H1 (cell line): Measurements from ENCODE around the gene RNGTT. TPM values are rescaled to one million over a fixed set of nuclear protein-coding genes. Genes with fewer than 3 reads are reported as not detected.

ENCODE experiments used
- CTCF ChIA-PET: fragments of 300-600 bp; sonication (Branson Sonifier 250); formaldehyde crosslinking; loops from one replicate; lab custom pipeline; 2021; ENCODE audit not compliant: partially characterized antibody; lab: Charles Lee
- POLR2A ChIA-PET: fragments of 300-600 bp; sonication (Branson Sonifier 250); formaldehyde crosslinking; loops from one replicate; lab custom pipeline; 2021; ENCODE audit warnings: inconsistent platforms; ENCODE audit not compliant: partially characterized antibody; lab: Charles Lee
- DNase-seq, 2 experiments: peaks; one replicate each; pipeline versions ENCODE4 v3.0.0 to v3.0.0-alpha.2; 2010 to 2022; ENCODE audit warnings: low spot score in 2 of 2, low read depth in 1 of 2, mixed read lengths in 1 of 2
- FAIRE-seq: peaks from 2 replicates; lab custom pipeline; 2011; peaks lifted over from hg19 to GRCh38; lab: Jason Lieb, UNC
- H2AFZ ChIP-seq: 2 replicates; pipeline ENCODE4 v1.8.1; 2012; ENCODE audit warnings: low read length, inconsistent platforms
- H2AK5ac ChIP-seq: 2 replicates; pipeline ENCODE4 v1.6.1; 2013; ENCODE audit warnings: low read depth, low read length
- H2BK120ac ChIP-seq: replicated peaks from 2 replicates; pipeline ENCODE3; 2013; ENCODE audit warnings: low read depth, low read length, inconsistent platforms
- H2BK12ac ChIP-seq: 2 replicates; pipeline ENCODE4 v1.6.1; 2013; ENCODE audit warnings: low read depth, low read length
- H2BK15ac ChIP-seq: 2 replicates; pipeline ENCODE4 v1.6.1; 2013; ENCODE audit warnings: low read length
- H2BK20ac ChIP-seq: 2 replicates; pipeline ENCODE4 v1.6.1; 2013; ENCODE audit warnings: low read length
- H2BK5ac ChIP-seq: 2 replicates; pipeline ENCODE4 v1.6.1; 2013; ENCODE audit warnings: low read depth, low read length
- H3K14ac ChIP-seq: 2 replicates; pipeline ENCODE4 v1.6.1; 2013; ENCODE audit warnings: inconsistent platforms; ENCODE audit not compliant: insufficient read length
- H3K18ac ChIP-seq: 2 replicates; pipeline ENCODE4 v1.6.1; 2013; ENCODE audit warnings: low read length; ENCODE audit errors: extremely low read depth
- H3K23ac ChIP-seq: 2 replicates; pipeline ENCODE4 v1.6.1; 2013; ENCODE audit warnings: inconsistent platforms; ENCODE audit not compliant: insufficient read length
- H3K23me2 ChIP-seq: 2 replicates; pipeline ENCODE4 v1.6.1; 2013; ENCODE audit warnings: low read depth, low read length
- H3K27ac ChIP-seq: 2 replicates; pipeline ENCODE4 v1.6.1; 2011; ENCODE audit warnings: low read depth, low read length, inconsistent platforms
- H3K27me3 ChIP-seq, 4 experiments: replicated peaks in 1 of 4; 1 replicate in 1 of 4; 2 replicates in 3 of 4; pipeline versions ENCODE4 v1.6.1 to v1.8.1; 2011 to 2013; ENCODE audit warnings: low read length in 3 of 4, mild to moderate bottlenecking in 3 of 4, inconsistent platforms in 2 of 4, mixed read lengths in 2 of 4, moderate library complexity in 1 of 4; ENCODE audit not compliant: control insufficient read depth in 3 of 4, insufficient read depth in 3 of 4; ENCODE audit errors: extremely low read depth in 1 of 4
- H3K36me3 ChIP-seq, 4 experiments: 2 replicates each; pipeline versions ENCODE4 v1.6.1 to v1.8.1; 2011 to 2013; ENCODE audit warnings: mild to moderate bottlenecking in 4 of 4, low read length in 3 of 4, moderate library complexity in 2 of 4, control low read depth in 1 of 4, inconsistent platforms in 1 of 4; ENCODE audit not compliant: insufficient read depth in 4 of 4, control insufficient read depth in 2 of 4
- H3K4ac ChIP-seq: replicated peaks from 2 replicates; pipeline ENCODE3; 2013; ENCODE audit warnings: low read length, low read depth, mixed read lengths, inconsistent platforms; ENCODE audit not compliant: insufficient read length
- H3K4me1 ChIP-seq, 4 experiments: replicated peaks in 1 of 4; 1 replicate in 1 of 4; 2 replicates in 3 of 4; pipeline versions ENCODE4 v1.6.1 to v1.8.1; 2011 to 2013; ENCODE audit warnings: low read length in 3 of 4, inconsistent platforms in 2 of 4, mixed read lengths in 1 of 4; ENCODE audit not compliant: insufficient read depth in 4 of 4, control insufficient read depth in 3 of 4
- H3K4me2 ChIP-seq, 2 experiments: 2 replicates each; pipeline versions ENCODE4 v1.6.1 to v1.8.1; 2011 to 2013; ENCODE audit warnings: low read depth in 2 of 2, low read length in 2 of 2, control low read depth in 1 of 2, inconsistent platforms in 1 of 2, mild to moderate bottlenecking in 1 of 2; ENCODE audit not compliant: insufficient read depth in 1 of 2
- H3K4me3 ChIP-seq, 4 experiments: fragments of 200-600, 300-600 bp in 1 of 4; sonication (generic), shearing (Covaris generic), sonication (Bioruptor Twin) in 1 of 4; 2 replicates each; pipeline versions ENCODE4 v1.5.1 to v1.8.1; 2011 to 2016; ENCODE audit warnings: low read length in 4 of 4, low read depth in 3 of 4, control low read depth in 2 of 4, inconsistent platforms in 2 of 4, mild to moderate bottlenecking in 2 of 4, mixed read lengths in 1 of 4, moderate library complexity in 1 of 4; ENCODE audit not compliant: insufficient read depth in 2 of 4; ENCODE audit errors: extremely low read depth in 1 of 4
- H3K56ac ChIP-seq: replicated peaks from 2 replicates; pipeline ENCODE3; 2013; ENCODE audit warnings: low read depth, mild to moderate bottlenecking, mixed read lengths, low read length, inconsistent platforms; ENCODE audit not compliant: insufficient read length
- H3K79me1 ChIP-seq: 2 replicates; pipeline ENCODE4 v1.6.1; 2013; ENCODE audit warnings: low read depth, low read length, control low read depth
- H3K79me2 ChIP-seq, 2 experiments: 2 replicates each; pipeline versions ENCODE4 v1.6.1 to v1.8.1; 2012 to 2013; ENCODE audit warnings: low read length in 2 of 2, mild to moderate bottlenecking in 2 of 2, inconsistent platforms in 1 of 2; ENCODE audit not compliant: insufficient read depth in 2 of 2, control insufficient read depth in 1 of 2
- H3K9ac ChIP-seq, 4 experiments: replicated peaks in 1 of 4; 1 replicate in 1 of 4; 2 replicates in 3 of 4; pipeline versions ENCODE4 v1.6.1 to v1.8.1; 2011 to 2013; ENCODE audit warnings: low read depth in 3 of 4, low read length in 3 of 4, control low read depth in 2 of 4, mild to moderate bottlenecking in 2 of 4, moderate library complexity in 2 of 4, inconsistent platforms in 1 of 4; ENCODE audit errors: extremely low read depth in 1 of 4
- H3K9me3 ChIP-seq, 2 experiments: 2 replicates each; pipeline versions ENCODE4 v1.6.1 to v1.8.1; 2012 to 2013; ENCODE audit warnings: mild to moderate bottlenecking in 2 of 2, moderate library complexity in 2 of 2, control low read depth in 1 of 2, inconsistent platforms in 1 of 2, low read depth in 1 of 2, low read length in 1 of 2, mixed read lengths in 1 of 2; ENCODE audit not compliant: insufficient read depth in 2 of 2
- H4K20me1 ChIP-seq, 2 experiments: replicated peaks in 1 of 2; 2 replicates each; pipeline versions ENCODE3 to v1.8.1; 2011 to 2013; ENCODE audit warnings: inconsistent platforms in 2 of 2, low read length in 2 of 2, mild to moderate bottlenecking in 1 of 2; ENCODE audit not compliant: insufficient read depth in 2 of 2, control insufficient read depth in 1 of 2
- H4K5ac ChIP-seq: 2 replicates; pipeline ENCODE4 v1.6.1; 2013; ENCODE audit warnings: low read length, low read depth, mixed read lengths, inconsistent platforms; ENCODE audit not compliant: insufficient read length
- H4K8ac ChIP-seq: 2 replicates; pipeline ENCODE4 v1.8.0; 2013; ENCODE audit warnings: mild to moderate bottlenecking, moderate library complexity, low read length, inconsistent platforms; ENCODE audit not compliant: insufficient read depth; ENCODE audit errors: extremely low read depth
- H4K91ac ChIP-seq: replicated peaks from 2 replicates; pipeline ENCODE3; 2013; ENCODE audit warnings: low read length, mixed read lengths, inconsistent platforms; ENCODE audit not compliant: insufficient read length
- CBX8 ChIP-seq: fragments of 300-800, 300-1000 bp; sonication (generic); IDR thresholded peaks from 2 replicates; pipeline ENCODE4 v1.7.1; 2016; ENCODE audit warnings: low read depth, low read length, borderline replicate concordance
- CEBPB ChIP-seq: IDR thresholded peaks from 2 replicates; pipeline ENCODE4 v1.6.1; 2012; ENCODE audit warnings: low read depth, low read length
- CTCF ChIP-seq, 3 experiments: IDR thresholded peaks; 1 replicate in 2 of 3; 2 replicates in 1 of 3; pipeline versions ENCODE4 v1.5.1 to v1.6.1; 2011; ENCODE audit warnings: low read length in 3 of 3, mild to moderate bottlenecking in 3 of 3, inconsistent platforms in 2 of 3, low read depth in 1 of 3, moderate library complexity in 1 of 3; ENCODE audit not compliant: insufficient read depth in 1 of 3; ENCODE audit errors: control extremely low read depth in 1 of 3
- EZH2 ChIP-seq: fragments of 200-600 bp; sonication (generic); IDR thresholded peaks from 2 replicates; pipeline ENCODE4 v1.7.1; 2012; ENCODE audit warnings: low read depth, mild to moderate bottlenecking, moderate library complexity, low read length, inconsistent platforms; ENCODE audit not compliant: severe bottlenecking
- RAD21 ChIP-seq, 2 experiments: IDR thresholded peaks in 1 of 2; conservative IDR thresholded peaks in 1 of 2; 2 replicates each; pipeline ENCODE4 v1.6.1; 2011; ENCODE audit warnings: low read depth in 2 of 2, low read length in 2 of 2, improper control_type of control experiment in 1 of 2, inconsistent platforms in 1 of 2, mild to moderate bottlenecking in 1 of 2, moderate library complexity in 1 of 2
- YY1 ChIP-seq: IDR thresholded peaks from 2 replicates; pipeline ENCODE4 v1.6.1; 2011; ENCODE audit warnings: low read depth, mild to moderate bottlenecking, low read length
- WGBS, 2 experiments: shearing (Covaris generic) in 1 of 2; methylation state at CpG; one replicate each; pipeline versions ENCODE4 v1.1.6 to v1.1.7; 2013 to 2015; ENCODE audit warnings: low lambda C conversion rate in 2 of 2, mixed read lengths in 2 of 2, inconsistent platforms in 1 of 2, low coverage in 1 of 2, missing lambda C conversion rate in 1 of 2; ENCODE audit not compliant: insufficient replicate concordance in 2 of 2, insufficient coverage in 1 of 2, insufficient read length in 1 of 2; ENCODE audit errors: extremely low coverage in 1 of 2, missing lambda C conversion rate in 1 of 2; 5-methylcytosine and 5-hydroxymethylcytosine counted together
- polyA plus RNA-seq, 7 experiments: library from polyadenylated mRNA; depleted of rRNA in 3 of 7; stranded (reverse) in 5 of 7; unstranded in 2 of 7; fragments of >200 nt in 5 of 7; fragments of 200-250 nt in 2 of 7; gene quantifications; 1 replicate in 5 of 7; 2 replicates in 1 of 7; 4 replicates in 1 of 7; pipeline versions ENCODE4 v1.2.1 to v1.2.3, GENCODE V29; 2011 to 2013; ENCODE audit warnings: missing spikeins in 2 of 7, mixed read lengths in 2 of 7
- total RNA-seq: library from RNA; stranded (reverse); fragmentation: NEBNext Ultra II Directional; extraction: Animal tissue kit (Norgen Biotek cat#: 25700); gene quantifications from 2 replicates; pipeline ENCODE4 v1.2.1, GENCODE V29; 2021

The RNGTT gene
- total and polyA plus RNA-seq, 2 of the 8 experiments (the other 6 are each of a cell fraction or from before 2014, with no cell fraction given): 3.6 to 21.2 TPM

- no peak overlapping the region for H3K27ac ChIP-seq
- H2BK5ac ChIP-seq: no peak overlapping the region
- no peak overlapping the region for H3K4ac ChIP-seq
- DNase-seq: peak; percentile 51 to 60
- H4K5ac ChIP-seq: no peak overlapping the region
- TF ChIP-seq RAD21 (IDR thresholded peaks at IDR 0.05 in 1 of 2, conservative IDR thresholded peaks at IDR 0.05 in 1 of 2; ENCODE audit: low read depth in 2 of 2, low read length in 2 of 2): peak; percentile 83 to 91
- TF ChIP-seq CEBPB: peak; percentile 76
- TF ChIP-seq CTCF (IDR thresholded peaks at IDR 0.05; ENCODE audit: control extremely low read depth in 1 of 3, insufficient read depth in 1 of 3, low read depth in 1 of 3, low read length in 3 of 3): peak in 2 of 3 experiments; percentile 71 to 86; a peak in 3 of 4 replicates
- 0 out of 2 replicates have a peak, but pooled peaks have one; percentile 40 for TF ChIP-seq YY1
- TF ChIP-seq CBX8: no peak
- TF ChIP-seq EZH2: no peak
- no peak overlapping the region for H3K4me3 ChIP-seq
- H3K27me3 ChIP-seq: no peaks in the 10 kb centered on the region
- no peak overlapping the region for H4K91ac ChIP-seq
- no peak overlapping the region for H2BK120ac ChIP-seq
- H3K14ac ChIP-seq: no peak overlapping the region
- no peaks in the 10 kb centered on the region for H3K4me1 ChIP-seq
- no peak overlapping the region for H2BK15ac ChIP-seq
- H3K23me2 ChIP-seq: no peaks in the 10 kb centered on the region
- POLR2A ChIA-PET: no interaction called here
- H4K8ac ChIP-seq: no peak overlapping the region
- CTCF ChIA-PET: interaction anchor here (0.7 to 3.2 kb wide), 17 partner anchors 8 to 713 kb away, joined by 3 to 15 read pairs (median 4); no protein-coding TSS in a partner anchor
- H3K79me1 ChIP-seq: no peaks in the 10 kb centered on the region
- 35% methylated on average over 5 of the region's 5 CpGs; no CpG with 5 or more reads in 1 of the 2 experiments for WGBS, 2 experiments
- no peaks in the 10 kb centered on the region for H3K79me2 ChIP-seq
- peaks cover 0 to 2% (median 0%) of the 10 kb centered on the region in 4 experiments; a peak in 1 of 8 replicates for H3K36me3 ChIP-seq
- H3K9ac ChIP-seq: no peak overlapping the region
- no peak overlapping the region for H3K18ac ChIP-seq
- no peak overlapping the region for H3K23ac ChIP-seq
- peak; percentile 72 for FAIRE-seq
- no peaks in the 10 kb centered on the region for H4K20me1 ChIP-seq
- no peak overlapping the region for H3K56ac ChIP-seq
- no peak overlapping the region for H2BK12ac ChIP-seq
- no peak overlapping the region for H3K4me2 ChIP-seq
- no peak overlapping the region for H2AFZ ChIP-seq
- no peak overlapping the region for H2AK5ac ChIP-seq
- peaks cover 0 to 4% of the 10 kb centered on the region in 2 experiments; a peak in 1 of 4 replicates for H3K9me3 ChIP-seq
- no peak overlapping the region for H2BK20ac ChIP-seq
Measured at GRCh38 chr6:88780714-88781389, 182.6 kb downstream of the RNGTT start.
